GM19025 (cell line): Measurements from ENCODE around the gene ASPHD1.
"Not testable (repeated sequence)": the region's sequence is repeated elsewhere in the genome, so short reads cannot be mapped to it uniquely, and the experiment has no call there.

Source experiments
- ATAC-seq: cut with Tn5 transposase; IDR thresholded peaks from one replicate; pipeline ENCODE4 v1.9.1; 2021; ENCODE audit warnings: mild to moderate bottlenecking, low read depth, moderate library complexity; ENCODE audit not compliant: unreplicated experiment

The ASPHD1 gene

DNA sequence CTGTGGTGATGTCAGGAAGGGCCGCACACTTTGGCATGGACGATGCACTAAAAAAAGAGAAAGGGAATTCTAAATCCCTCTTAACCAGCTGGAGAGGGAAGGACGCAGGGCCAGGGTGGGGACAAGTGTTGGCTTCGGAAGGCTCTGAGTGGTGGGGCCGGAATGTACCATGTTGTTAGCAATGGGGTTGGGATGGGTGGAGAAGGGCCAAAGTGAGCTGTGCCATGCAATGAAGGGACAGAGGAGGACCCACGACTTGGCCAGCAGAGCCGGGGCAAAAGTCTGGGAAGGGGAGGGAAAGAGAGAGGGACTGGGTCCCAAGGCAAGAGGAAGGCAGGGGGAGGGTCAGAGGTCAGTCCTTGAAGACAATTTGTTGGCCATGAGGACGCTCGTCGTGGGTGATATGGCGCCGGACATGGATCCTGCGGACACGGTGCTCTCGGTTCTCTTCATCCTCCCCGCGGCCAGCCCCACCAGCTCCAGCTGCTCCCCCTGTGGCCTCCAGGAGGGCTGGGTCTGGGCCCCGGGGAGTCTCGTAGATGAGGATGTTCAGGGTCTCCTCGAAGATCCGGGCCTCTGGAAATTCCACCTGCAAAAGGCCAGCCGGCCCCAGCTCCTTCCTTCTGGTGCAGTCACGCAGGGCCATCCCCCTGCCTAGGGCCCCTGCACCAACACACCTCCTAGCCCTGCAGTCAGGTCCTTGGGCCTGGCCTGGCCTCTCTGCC is 6.4 kb downstream of the ASPHD1 start:
- no peak for ATAC-seq

DNA sequence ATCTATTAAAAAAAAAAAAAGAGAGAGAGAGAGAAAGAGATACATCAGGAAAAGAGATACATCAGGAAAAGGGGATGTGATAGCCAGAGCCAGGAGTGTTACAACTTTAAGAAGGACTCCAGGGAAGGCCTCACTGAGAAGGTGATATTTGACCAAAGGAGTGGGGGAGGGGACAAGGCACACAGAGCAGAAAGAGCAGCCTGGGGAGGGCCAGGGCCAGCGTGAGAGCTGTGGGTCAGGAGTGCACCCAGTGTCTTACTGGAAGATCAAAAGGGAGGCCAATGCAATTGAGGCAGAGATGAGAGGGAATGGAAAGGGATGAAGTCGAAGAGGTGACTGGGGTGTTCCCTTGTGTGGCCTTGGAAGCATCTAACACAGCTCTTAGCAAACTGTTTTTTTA is 7.7 kb downstream of the ASPHD1 start:
- no peak for ATAC-seq

DNA sequence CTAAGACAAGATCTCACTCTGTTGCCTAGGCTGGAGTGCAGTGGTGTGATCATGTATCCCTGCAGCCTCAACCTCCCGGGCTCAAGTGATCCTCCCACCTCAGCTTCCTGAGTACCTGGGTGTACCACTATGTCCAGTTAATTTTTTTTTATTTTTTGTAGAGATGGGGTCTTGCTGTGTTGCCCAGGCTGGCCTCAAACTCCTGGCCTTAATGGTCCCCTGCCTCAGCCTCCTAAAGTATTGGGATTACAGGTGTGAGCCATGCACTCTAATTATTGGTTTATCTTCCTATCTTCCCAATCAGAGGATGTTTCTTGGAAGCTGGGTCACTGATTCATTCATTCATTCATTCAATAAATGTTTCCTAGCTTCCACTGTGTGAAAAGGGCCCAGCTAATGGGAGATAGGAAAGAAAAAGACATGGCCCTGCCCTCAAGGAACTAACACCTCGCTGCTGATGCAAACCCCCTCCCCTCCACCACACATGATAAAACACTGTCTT is 8.5 kb downstream of the ASPHD1 start:
- no peak for ATAC-seq

DNA sequence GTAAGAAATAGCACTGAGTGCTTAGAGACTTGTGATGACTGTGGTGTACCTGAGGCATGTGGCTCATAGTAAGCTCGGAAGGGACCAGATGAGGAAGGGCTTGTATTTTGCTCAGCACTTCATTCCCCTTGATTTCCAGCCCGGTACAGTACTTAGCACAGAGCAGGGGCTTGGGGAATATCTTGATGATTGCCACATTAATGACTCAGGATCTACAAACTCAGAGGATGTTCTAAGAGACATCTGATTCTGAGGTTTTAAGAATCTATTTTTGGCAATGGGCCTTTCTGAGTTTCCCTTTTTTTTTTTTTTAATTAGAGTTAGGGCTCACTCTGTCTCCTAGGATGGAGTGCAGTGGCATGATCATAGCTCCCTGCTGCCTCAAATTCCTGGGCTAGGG is 9.1 kb downstream of the ASPHD1 start:
- ATAC-seq = no peak

DNA sequence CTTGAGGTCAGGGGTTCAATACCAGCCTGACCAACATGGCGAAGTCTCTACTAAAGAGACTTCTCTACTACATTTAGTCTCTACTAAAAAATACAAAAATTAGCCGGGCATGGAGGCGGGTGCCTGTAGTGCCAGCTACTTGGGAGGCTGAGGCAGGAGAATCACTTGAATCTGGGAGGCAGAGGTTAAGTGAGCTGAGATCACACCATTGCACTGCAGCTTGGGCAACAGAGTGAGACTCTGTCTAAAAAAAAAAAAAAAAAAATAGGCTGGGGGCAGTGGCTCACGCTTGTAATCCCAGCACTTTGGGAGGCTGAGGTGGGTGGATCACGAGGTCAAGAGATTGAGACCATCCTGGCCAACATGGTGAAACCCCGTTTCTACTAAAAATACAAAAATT is 9.6 kb downstream of the ASPHD1 start:
- not testable (repeated sequence) for ATAC-seq

DNA sequence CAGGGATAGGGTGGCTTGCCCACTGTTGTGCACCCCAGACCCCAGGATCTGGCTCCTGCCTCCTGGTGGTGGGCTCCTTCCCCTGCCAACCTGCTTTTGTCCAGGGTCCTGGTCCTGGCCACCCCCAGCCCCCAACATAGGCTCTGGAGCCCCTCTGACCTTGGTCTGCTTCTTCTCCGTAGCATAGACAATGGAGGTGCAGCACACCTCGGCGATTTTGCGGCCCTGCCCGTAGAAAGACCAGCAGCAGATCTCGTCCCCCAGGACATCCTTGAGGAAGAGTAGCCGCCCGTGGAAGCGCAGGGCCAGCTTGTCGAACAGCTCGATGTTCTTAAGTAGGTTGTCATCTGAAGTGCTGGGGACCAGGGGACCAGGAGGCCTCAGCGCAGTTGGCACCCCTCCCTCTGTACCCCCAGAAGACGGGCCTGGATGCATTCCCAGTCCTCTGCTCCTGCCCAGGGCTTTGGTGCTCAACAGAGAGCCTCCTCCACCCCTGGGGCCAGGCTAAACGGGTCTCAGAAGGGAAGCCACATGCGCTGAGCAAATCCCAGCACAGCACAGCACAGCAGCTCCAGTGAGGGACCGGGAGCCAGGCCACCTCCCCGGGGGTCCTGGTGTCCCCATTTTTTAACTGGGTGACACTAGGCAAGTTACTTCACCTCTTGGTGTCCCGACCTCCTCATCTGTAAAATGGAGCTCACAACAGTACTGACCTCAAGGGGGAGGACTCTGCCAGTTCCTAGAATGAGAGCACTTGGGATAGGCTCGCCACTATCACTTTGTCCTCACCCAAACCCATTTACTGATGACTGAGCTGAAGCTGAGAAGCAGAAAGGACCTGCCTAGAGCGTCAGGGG is 10.8 kb downstream of the ASPHD1 start:
- no peak for ATAC-seq

DNA sequence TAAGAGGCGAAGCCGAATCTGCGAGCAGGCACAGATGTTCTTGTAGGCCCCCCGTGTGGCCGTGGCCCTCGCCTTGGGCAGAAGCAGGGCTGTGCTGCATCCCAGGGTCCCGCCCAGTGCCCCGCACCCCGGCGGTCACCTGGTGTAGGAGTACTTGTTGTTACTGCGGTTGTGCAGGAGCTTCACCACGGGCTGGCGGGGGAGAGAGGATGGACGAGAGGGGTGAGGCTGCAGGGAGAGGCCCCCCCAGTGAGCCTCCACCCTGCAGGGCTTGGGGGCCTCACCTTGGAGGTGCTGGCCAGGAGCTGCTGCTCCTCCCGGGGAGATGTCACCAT is 11.4 kb downstream of the ASPHD1 start:
- ATAC-seq = no peak

DNA sequence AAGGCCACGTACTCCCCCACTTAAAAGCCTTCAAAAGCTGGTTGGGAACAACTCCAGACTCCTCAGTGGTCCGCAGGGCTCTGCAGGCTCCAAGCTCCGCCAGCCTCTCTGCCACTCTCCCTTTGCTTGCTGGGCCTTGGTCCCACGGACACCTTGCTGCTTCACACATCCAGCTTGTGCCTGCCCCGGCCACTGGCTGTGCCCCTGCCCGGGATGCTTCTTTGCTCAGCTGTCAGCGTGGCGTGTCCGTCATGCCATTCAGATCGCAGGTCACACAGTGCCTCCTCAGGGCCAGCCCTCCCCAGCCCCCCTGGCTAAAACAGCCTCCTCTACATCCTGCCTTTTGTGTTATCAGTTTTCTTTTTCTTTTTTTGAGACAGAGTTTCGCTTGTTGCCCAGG is 11.8 kb downstream of the ASPHD1 start:
- no peak for ATAC-seq

DNA sequence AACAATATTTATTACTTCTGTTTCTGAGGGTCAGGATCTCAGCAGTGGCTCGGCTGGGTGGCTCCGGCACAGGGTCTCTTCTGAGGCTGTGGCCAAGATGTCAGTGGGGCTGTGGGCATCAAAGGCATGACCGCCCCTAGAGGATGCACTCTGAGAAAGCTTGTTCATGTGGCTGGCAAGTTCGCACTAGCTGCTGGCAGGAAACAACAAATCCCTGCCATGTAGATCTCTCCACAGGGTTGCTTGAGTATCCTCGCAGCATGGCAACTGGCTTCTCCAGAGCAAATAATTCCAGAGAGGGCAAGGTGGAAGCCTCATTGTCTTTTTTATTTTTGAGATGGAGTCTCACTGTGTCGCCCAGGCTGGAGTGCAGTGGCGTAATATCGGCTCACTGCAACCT is 13.2 kb downstream of the ASPHD1 start:
- no peak for ATAC-seq

DNA sequence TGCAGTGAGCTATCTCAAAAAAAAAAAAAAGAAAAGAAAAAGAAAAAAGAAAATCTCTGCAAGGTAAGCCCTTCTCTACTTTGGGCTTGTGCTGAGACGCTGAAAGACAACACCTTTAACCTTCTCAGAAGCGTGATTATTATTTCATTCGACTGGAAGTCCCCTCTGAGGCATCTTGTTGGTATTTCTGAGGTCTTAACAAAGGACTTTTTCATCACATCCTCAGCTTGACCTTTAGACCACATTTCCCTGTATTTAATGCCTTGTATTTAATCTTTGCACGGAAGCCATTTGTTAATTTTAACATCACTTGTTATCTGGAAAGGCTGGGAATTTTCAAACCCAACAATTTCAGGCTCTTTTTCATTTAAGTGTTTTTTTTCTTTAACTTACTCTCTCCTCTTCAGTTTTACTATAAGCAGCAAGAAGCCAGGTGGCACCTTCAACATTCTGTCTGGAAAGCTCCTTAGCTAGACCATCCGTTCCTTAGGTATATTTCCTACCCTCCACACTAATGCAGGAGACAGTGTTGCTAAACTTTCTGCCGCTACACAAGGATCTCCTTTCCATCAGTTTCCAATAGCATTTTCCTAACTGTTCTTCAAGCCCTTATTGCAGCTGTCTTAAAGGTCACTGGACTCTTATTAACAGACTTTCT is 15.4 kb downstream of the ASPHD1 start:
- ATAC-seq = no peak

DNA sequence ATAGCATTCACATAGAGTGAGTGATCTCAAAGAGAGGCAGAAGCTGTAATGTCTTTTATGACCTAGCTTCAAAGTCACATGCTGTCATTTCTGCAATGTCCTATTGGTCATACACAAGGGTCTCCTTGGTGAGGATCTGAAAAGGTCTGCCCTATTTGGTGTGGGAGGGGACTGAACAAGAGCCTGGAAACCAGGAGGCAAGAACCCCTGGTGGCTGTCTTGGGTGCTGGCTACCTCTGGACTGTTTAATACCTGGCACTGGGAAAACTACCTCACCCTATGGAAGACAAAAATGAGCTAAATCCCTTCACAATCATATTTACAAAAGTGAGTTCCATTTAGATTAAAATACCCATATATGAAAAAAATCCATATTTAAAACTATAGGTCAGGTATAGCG is 16.7 kb downstream of the ASPHD1 start:
- no peak for ATAC-seq

DNA sequence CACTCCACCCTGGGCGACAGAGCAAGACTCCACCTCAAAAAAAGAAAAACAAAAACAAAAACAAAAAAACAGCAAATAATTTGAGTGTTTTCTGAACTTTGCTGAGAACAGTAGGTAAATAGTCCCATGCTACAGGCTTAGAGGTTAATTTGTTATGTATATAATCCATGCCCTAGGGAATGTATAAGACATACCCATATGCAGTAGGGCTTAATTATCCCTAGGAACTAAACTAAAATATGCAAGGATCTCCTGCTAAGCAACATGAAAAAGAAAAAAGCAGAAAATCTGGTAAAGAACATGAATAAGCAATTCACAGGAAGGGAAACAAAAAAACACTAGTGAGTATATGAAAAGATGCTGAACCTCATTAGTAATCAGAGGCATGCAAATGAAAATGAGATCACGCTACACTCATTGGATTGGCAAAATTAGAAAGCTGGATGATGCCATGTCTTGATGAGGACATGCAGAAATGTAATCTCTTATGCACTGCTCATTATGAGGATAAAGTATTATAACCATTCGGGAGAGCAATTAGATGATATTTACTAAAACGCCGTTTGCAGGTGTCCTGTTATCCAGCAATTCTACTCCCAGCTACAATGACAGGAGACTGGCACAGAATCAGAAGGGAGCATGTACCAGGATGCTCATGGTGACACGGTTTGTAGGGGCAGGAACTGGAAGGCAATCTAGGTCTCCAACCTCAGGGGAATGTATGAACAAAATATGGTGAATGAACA is 20.2 kb downstream of the ASPHD1 start:
- no peak for ATAC-seq

DNA sequence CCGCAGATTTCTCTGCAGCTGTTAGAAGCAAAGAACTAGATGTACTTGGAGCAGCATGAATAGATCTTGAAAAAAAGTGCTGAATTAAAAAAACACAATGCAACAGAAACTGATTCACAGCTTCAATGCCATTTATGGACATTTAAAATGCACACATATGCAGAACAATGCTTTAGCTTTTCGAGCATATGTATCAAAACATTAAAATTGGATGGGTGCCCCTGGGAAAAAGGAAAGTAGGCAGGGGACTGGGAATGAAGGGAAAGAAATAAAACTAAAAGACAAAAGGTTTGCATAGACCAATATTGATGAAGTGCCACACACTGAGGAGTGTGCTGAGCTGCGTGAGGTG is 20.7 kb downstream of the ASPHD1 start:
- ATAC-seq = no peak

DNA sequence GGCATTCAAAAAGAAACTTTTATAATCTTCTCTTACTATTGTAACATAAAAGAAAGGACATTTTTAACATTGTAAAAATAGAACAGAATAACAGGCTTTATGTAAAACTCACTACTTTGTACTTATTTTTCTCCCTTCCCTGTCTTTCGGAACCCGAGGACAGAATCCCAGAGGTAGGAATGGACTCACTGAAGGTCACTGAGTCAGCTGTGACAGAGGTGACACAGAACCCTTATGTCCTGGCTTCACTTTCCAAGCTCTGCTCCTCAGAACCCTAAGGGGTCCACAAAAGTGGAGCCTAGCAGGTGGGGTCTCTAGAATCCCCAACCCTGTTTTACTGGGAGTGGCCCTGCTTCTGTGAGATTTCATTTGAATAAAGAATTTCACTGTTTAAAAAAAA is 22.0 kb downstream of the ASPHD1 start:
- no peak for ATAC-seq

DNA sequence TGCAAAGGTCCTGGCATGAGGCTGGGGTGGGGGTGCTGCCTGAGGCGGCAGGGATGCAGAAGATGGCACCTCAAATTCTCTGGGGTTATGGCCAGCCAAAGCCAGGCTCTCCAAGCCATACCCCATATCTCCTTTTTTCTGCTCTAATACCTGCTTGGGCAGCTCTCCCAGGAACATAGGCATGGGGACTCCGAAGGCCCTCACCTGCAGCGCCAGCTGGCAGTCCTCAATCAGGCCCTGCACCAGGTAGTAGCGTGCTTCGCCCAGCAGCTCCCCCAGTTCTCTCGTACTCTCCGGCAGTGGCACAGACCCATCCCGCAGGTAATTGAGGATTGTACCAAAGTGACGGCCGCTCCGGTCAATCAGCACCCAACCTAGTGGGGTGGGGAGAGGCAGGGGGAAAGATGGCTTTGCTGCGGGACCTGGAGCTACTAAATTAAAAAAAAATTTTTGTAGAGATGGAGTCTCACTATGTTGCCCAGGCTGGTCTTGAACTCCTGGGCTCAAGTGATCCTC is 22.8 kb downstream of the ASPHD1 start:
- ATAC-seq = no peak

DNA sequence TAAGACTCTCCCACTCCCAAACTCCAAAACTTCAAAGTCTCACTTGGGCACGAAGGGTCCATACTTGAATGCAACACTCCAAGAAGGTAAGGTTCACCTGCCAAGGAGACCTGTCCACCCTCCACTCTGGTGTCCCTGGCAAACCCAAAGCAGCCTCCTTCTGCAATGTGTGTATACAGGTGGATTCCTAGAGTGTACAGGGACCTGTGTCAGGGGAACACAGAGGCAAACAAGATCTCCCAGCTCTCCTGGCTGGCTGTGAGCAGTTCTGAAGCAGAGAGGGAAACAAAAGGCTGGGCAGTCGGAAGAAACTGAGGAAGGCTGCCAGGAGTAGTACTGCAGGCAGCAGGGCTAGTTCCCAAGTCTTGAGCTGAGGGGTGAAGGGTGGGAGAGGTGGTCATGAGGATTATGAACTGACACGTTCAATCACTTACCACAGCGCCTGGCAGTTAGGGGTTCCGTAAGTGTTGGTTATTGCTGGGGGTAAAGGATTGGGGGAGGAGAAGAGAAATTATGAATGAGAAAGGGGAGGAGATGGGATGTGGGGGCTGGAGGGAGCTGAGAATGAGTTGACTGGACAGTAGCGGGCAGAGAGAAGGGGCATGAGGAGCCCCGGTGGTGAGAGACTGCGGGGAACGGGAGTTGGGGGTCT is 24.9 kb downstream of the ASPHD1 start:
- no peak for ATAC-seq

DNA sequence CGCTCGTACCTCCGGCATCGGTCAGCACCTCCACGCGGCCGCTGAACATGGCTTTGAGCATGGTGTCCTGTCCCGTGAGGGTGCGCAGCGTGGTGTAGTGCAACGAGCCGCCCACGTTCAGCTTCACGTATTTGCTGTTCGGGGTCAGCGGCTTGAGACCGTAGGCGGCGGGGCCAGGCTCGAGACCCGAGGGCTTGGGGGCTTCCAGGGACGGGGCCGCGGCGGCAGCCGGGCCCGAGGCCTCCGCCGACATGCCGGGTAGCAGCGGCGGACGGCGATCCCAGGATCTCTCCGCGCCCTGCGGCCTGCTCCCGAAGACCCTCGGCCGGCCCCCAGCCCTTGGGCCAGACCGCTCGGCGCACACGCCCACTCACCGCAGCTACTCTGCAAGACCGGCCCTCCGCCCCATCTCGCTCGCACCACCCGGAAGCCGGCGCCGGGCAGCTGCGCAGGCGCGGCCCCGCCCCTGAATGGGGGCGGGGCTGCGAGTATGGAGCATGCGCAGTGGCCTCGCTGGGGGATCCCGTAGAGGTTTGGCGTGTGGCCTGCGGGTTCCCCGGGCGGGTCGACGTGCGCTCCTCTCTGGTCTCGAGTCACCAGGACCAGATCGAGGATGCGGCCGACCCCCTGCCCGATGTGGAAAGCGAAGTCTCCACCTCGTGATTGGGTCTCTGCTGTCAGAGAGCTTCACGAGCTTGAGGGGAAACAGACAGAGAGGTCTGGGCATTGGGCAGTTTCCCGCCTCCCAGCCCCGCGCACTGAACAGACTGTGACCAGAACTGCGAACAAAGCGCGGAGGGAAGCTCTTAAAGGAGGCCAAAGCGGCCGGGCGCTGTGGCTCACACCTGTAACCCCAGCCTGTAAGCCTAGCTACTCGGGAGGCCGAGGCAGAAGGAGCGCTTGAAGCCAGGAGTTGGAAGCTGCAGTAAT is 25.8 kb downstream of the ASPHD1 start, which contains the start of gene KCTD13:
Gene KCTD13, minus strand, starts transcription at position 446 of the 930 bp plus-strand sequence. Its CDS starts 193 bp downstream, at position 253.
- ATAC-seq = peak; percentile 82

DNA sequence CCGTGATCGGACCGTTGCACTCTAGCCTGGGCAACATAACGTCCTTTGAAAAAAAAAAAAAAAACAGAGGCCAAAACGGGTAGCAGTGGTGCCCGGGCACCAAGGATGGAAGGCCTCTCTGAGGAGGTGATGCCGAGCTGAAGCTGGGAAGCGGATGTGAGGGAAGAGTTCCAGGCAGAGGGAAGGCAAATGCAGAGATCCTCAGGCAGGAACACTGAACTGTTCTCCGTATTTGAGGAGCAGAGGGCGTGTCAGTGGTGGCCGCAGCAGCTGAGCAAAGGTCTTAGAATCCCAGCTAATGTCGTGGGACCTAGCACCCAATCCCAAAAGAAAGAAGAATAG is 26.4 kb downstream of the ASPHD1 start:
- ATAC-seq = no peak
